ENCODE data around the gene INHBA.

INHBA gene

DNA sequence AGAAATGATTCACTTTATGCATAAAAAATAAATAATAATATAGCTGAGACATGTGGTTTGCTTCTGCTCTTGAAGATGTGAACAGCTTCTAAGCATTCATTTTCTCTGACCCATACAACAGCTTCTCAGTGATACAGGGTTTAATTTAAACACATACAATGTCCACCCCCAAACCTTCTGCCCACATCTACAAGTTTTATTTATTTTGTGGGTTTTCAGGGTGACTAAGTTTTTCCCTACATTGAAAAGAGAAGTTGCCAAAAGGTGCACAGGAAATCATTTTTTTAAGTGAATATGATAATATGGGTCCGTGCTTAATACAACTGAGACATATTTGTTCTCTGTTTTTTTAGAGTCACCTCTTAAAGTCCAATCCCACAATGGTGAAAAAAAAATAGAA is 17.2 kb downstream of the INHBA start:
- no peak for DNase-seq

DNA sequence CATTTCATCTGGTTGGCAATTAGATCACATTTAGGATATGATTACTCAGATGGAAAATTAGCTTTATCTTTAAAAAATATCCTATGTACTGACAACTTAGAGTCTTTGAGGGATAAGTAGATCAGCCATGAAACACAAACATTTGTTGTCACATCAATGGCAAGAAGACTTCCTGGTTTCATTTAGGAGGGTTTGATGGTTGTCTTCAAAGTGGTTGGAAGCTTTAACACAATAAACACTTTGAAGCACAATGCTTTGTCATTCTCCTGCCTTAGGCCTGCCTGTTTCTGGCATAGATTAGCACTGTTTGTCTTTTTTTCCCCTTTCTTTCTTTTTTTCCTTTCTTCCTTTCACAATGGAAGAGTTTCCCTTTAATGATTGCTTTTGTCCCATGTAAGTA is 20.5 kb downstream of the INHBA start:
- DNase-seq = no peak

DNA sequence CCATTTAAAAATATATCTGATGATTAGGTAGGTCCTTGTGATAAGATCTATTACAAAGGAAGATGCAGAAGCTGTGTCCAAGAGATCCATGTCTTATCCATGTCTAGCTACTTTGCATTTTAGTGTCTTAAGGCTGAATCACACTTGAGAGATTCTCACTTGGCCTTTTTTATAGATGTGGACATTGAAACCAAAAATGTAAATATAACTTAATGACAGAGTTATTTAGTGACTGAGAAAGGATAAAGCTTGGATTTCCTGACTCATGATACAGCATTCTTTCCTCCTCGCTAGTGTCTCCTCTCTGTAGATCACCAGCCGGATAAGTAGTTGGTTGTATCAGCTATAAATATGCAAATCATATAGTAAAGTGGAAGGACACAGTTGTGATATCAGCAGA is 23.3 kb downstream of the INHBA start:
- no peak for DNase-seq

DNA sequence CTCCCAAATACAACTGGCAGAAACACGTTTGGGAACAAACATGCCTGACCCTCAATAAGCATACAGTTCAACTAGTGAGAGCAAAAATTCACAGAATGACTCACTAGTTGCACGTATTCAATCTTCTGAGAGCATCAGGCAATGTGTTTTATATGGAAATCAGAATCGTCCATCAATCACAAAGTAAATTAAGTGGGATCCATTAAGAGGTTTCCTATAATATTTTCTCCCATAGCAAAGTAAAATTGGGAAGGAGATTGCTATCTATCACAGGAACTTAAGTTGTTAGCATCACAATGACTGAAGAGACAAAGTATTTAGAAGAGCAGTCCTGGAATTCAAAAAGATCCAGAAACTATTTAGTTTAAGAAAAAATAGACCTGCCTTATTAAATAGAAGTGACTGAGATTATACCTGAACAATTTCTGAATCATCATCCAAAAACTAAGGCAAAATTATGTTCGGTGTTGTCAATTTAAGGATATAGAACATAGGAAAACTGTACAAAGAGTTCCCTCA is 28.3 kb downstream of the INHBA start:
- no peak for DNase-seq

DNA sequence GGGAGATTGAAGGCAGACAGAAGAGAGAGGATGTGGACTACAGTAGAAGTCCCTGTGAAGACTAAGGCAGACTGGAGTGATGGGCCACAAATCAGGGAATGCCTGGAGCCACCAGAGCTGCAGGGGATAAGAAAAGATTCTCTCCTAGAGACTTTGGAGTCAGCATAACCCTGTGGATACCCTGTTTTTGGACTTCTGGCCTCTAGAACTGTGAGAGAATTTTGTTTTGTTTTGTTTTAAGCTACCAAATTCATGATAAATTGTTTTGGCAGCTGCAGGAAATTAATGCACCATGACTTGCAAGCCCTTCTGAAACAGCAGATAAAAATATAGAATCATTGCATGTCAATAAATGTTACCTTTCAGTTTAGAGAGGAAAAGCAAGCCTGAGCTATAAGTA is 41.3 kb downstream of the INHBA start:
- no peak for DNase-seq

DNA sequence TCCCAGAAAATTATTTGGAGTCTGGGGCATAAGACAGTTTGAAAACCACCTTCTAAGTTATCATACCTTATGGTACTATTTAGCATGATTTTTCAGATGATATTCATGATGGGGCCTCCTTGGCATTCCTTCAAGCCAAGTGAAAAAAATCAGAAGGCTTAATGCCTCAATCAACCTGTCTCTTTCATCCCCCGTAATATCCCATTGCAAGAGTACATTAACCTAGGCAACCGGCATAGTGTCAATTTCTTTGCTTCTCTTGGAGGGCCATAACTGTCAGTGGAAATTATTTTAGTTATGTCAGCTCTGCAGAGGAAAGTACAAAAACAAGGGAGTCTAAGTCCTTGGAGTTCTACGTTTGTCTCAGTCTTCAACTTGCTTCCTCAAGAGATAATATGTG is 43.4 kb downstream of the INHBA start:
- DNase-seq = no peak

DNA sequence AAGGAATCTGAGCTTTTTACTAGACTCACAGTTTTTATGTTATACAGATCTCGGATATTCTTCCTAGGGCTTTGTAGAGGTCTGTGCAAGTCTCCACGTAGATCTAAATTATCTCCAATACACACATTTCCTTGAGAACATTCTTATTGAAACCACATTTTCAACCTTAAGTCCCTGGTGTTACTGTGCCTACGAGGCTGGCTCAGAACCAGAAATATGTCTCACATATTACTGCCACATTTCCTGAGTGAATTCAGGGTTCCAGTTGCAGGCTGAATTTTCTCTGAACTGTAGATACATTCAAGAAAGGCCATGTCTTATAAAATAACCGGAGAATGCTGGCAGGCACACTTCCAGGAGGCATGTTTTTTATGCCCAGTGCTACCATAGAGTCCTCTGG is 46.5 kb downstream of the INHBA start:
- DNase-seq = no peak

DNA sequence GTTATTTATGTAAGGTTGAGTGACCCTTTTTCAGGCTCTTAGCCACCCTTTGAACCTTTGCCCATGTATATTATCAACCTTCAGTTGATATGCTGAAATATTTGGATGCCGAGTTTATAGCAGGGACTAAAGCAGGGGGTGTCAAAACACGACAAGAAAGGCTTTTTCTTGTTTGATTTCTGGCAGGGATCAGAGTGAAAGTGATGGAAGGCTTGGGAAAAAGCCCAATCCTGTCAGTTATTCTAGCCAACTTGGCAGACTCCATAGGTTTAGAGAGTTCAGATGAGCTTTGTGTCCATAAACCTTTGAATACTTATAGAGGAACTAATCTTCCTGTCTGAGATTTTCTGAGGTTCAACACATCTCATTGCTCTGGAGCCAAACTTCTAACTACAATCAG is 47.5 kb downstream of the INHBA start:
- no peak for DNase-seq

DNA sequence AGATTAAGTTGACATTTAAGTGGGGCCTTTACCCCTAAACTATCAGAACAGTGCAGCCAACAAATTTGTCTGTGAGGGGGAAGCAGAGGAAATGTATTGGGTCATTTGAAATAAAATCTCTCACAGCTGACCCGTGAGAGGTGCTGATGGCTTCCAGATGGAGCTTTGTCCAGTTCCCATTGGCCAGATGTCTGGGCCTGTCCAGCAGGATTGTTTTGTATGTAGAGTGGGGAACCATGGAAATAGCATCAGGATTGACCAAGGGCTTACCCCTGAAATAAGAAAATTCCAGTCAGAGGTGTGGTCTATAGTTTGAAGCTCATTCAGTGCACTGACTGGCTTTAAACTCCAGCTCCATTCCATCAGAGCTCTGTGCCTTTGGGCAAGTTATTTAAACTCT is 50.6 kb downstream of the INHBA start:
- DNase-seq = no peak

DNA sequence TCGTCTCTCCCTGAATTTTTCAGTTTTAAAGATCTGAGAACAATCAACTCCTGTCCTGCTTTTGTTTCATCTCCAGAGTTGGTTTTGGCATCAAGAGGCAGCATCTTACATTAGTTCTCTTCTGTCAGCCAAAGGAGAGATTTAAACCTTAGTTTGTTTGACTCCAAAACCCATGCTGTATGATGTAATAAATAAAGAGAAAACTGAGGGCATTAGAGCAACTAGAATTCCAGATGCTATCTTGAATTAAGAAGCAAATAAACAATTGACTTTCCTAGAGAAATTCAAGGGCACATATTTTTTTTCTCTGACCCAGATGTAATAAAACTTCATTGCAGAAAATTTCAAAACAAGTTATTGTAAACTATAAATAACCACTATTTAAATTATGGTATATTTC is 54.4 kb downstream of the INHBA start:
- DNase-seq = no peak

DNA sequence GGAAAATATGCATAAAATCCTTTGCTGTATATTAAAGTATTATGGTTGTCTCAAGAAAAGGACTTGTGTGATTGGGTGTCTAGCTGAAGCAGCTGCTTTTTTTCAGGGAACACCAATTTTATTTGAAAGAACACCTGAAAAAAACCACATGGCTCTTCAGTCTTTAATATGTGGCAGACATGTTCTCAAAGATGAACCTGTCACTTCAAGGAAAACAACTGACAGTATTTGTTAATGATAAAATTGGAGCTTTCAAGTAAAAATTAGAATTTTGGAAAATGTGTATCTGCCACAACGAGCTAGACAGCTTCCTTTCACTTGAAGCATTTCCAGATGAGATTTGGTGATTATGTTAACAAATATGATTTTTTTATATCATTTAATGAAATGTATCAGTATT is 59.3 kb downstream of the INHBA start:
- no peak for DNase-seq

DNA sequence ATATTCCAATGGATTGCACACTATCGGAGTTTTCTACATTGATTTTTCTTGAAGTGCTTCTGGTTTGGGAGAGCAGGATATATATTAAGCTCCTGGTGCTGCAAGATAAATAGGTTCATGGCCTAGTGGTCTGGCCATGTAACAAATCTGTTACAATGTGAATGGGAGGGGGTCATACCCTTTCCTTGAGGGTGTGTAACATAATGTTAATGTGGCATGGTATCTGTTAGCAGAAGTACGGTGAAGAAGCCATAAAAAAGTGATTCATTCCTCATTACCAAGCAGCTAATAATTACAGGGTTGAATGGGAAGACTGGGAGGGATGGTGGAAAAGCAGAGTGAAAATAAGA is 61.2 kb downstream of the INHBA start:
- DNase-seq = no peak

DNA sequence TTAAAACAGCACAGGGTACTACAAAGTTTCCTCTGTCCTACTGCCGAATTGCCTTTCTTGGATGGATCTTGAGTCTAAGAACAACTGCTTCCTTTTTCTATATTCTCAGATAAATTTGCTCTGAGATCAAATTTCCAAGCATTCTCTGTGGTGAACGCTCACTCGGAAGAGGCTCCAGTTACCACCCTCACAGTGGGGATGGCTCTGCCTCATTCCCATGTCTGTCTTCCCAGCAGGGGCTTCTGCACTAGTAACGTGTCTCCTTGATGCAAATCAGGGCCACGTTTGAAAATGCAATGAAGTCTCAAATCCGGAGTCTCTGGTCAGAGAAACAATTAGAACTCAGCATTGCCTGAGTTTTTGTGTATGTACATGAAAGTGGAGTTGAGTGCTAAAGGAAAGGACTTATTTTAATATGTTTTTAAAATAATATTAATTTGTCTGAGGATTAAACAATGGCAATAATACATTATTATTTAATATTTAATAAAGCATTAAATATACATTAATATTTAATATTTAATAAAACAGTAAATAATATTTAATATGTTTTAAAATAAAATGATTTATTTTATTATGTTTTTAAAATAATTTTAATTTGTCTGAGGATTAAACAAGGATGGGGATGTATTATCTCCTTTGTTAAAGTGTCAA is 61.8 kb downstream of the INHBA start:
- DNase-seq = no peak

DNA sequence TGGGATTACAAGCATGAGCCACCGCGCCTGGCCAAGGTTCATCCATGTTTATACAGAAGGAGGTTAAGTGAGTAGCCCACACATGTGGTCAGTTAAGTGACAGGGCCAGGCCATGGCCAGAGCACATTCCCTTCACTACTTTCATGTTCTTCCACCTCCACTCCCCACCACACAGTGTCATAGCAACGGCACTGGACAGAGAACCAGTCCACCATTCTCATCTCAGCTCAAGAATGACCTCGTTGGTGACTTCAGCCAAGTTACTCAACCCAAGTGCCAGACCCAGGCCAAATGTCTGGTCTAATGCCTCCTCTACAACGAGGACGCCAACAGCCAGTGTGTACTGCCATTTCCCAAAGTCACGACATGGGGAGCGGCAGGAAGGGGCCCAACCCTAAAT is 62.4 kb downstream of the INHBA start:
- no peak for DNase-seq

DNA sequence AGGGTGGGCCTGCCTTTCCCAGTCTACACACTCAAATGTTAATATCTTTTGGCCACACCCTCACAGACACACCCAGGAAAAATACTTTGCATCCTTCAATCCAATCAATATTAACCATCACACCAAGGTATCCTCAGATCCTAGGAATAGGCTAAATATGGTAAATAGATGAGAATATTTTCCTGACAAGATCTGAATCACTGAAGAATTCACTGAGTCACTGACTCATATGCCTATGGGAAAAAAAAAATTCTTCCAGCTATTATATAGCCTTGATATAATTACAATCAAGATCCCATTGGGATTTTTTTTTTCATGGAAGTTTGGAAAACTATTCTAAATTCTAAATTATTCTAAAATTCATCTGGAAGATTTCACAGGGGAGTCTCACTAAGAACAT is 65.8 kb downstream of the INHBA start:
- DNase-seq = no peak

All from activated naive CD4-positive, alpha-beta T cell treated with anti-CD3 and anti-CD28 coated beads, Interleukin-2, amount 50 U/mL, for 16 hours (primary cell).